HEK293 (cell line): ENCODE measurements around the gene HEG1.

ENCODE experiments used
- ZNF350 ChIP-seq: fragments of 450-650 bp; formaldehyde crosslinking; IDR thresholded peaks from 2 replicates; pipeline ENCODE4 v1.5.0; 2017; ENCODE audit warnings: missing biosample characterization, mild to moderate bottlenecking, missing genetic modification characterization
- TF ChIP-seq, protein P1 (sequence below): fragments of 450-650 bp; formaldehyde crosslinking; IDR thresholded peaks from 2 replicates; pipeline ENCODE4 v1.5.1; 2016; ENCODE audit warnings: missing biosample characterization, missing genetic modification characterization

DNA sequence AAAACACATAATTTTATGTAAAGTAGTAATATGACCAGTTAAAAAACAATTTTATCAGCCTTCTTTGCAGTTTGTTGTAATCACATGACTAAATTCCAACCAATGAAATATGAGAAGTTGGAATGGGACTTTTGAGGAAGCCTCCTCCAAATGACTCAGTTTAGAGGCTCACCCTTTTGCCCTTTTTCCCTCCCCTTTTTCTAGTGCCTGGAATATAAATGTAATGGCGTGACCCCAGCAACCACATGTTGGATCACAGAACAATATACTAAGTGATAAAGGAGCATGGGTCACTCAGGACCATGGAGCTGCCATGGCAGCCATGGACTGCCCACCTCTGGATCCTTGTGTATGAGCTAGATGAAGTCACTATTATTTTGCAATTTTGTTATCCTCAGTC, 48.8 kb upstream of the HEG1 start:
- TF ChIP-seq ZNF350 (tag by site-specific recombination), result no peak
- TF ChIP-seq, protein P1, sequence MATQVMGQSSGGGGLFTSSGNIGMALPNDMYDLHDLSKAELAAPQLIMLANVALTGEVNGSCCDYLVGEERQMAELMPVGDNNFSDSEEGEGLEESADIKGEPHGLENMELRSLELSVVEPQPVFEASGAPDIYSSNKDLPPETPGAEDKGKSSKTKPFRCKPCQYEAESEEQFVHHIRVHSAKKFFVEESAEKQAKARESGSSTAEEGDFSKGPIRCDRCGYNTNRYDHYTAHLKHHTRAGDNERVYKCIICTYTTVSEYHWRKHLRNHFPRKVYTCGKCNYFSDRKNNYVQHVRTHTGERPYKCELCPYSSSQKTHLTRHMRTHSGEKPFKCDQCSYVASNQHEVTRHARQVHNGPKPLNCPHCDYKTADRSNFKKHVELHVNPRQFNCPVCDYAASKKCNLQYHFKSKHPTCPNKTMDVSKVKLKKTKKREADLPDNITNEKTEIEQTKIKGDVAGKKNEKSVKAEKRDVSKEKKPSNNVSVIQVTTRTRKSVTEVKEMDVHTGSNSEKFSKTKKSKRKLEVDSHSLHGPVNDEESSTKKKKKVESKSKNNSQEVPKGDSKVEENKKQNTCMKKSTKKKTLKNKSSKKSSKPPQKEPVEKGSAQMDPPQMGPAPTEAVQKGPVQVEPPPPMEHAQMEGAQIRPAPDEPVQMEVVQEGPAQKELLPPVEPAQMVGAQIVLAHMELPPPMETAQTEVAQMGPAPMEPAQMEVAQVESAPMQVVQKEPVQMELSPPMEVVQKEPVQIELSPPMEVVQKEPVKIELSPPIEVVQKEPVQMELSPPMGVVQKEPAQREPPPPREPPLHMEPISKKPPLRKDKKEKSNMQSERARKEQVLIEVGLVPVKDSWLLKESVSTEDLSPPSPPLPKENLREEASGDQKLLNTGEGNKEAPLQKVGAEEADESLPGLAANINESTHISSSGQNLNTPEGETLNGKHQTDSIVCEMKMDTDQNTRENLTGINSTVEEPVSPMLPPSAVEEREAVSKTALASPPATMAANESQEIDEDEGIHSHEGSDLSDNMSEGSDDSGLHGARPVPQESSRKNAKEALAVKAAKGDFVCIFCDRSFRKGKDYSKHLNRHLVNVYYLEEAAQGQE (tag by site-specific recombination), result no peak
